ENCODE measurements around the gene MAN2C1.

Gene MAN2C1

GRCh38 chr15:75347222-75348033 lies 21.0 kb downstream of the MAN2C1 start (continued):
- peak; percentile 46; the same call in 1 of the 2 replicates for TF ChIP-seq TSHZ1 (tag by site-specific recombination; IDR thresholded peaks at IDR 0.05; ENCODE audit: borderline replicate concordance)
- TF ChIP-seq PATZ1 (tag by site-specific recombination; IDR thresholded peaks at IDR 0.05), result peak; percentile 99
- TF ChIP-seq OVOL3 (tag by site-specific recombination; IDR thresholded peaks at IDR 0.05), result 0 out of 2 replicates have a peak, but pooled peaks have one; percentile 11
- no peak for TF ChIP-seq HOXC10 (CRISPR knock-in tag; IDR thresholded peaks at IDR 0.05)
- TF ChIP-seq, protein P1, sequence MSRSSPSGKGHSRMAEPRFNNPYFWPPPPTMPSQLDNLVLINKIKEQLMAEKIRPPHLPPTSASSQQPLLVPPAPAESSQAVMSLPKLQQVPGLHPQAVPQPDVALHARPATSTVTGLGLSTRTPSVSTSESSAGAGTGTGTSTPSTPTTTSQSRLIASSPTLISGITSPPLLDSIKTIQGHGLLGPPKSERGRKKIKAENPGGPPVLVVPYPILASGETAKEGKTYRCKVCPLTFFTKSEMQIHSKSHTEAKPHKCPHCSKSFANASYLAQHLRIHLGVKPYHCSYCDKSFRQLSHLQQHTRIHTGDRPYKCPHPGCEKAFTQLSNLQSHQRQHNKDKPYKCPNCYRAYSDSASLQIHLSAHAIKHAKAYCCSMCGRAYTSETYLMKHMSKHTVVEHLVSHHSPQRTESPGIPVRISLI (tag by site-specific recombination; IDR thresholded peaks at IDR 0.05), result no peak
- TF ChIP-seq YY2 (tag by site-specific recombination; IDR thresholded peaks at IDR 0.05), result no peak
- 0 out of 2 replicates have a peak, but pooled peaks have one; percentile 36 for TF ChIP-seq ZNF121 (tag by site-specific recombination; IDR thresholded peaks at IDR 0.05)
- peak; percentile 13; the same call in 1 of the 2 replicates for TF ChIP-seq BCL11B (tag by site-specific recombination; IDR thresholded peaks at IDR 0.05; ENCODE audit: low read depth)
- TF ChIP-seq, protein P2, sequence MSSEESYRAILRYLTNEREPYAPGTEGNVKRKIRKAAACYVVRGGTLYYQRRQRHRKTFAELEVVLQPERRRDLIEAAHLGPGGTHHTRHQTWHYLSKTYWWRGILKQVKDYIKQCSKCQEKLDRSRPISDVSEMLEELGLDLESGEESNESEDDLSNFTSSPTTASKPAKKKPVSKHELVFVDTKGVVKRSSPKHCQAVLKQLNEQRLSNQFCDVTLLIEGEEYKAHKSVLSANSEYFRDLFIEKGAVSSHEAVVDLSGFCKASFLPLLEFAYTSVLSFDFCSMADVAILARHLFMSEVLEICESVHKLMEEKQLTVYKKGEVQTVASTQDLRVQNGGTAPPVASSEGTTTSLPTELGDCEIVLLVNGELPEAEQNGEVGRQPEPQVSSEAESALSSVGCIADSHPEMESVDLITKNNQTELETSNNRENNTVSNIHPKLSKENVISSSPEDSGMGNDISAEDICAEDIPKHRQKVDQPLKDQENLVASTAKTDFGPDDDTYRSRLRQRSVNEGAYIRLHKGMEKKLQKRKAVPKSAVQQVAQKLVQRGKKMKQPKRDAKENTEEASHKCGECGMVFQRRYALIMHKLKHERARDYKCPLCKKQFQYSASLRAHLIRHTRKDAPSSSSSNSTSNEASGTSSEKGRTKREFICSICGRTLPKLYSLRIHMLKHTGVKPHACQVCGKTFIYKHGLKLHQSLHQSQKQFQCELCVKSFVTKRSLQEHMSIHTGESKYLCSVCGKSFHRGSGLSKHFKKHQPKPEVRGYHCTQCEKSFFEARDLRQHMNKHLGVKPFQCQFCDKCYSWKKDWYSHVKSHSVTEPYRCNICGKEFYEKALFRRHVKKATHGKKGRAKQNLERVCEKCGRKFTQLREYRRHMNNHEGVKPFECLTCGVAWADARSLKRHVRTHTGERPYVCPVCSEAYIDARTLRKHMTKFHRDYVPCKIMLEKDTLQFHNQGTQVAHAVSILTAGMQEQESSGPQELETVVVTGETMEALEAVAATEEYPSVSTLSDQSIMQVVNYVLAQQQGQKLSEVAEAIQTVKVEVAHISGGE (tag by site-specific recombination; conservative IDR thresholded peaks at IDR 0.05; ENCODE audit: low read depth), result peak; percentile 67
- no peak for TF ChIP-seq PRDM6 (tag by site-specific recombination; IDR thresholded peaks at IDR 0.05)
- TF ChIP-seq ZNF501 (tag by site-specific recombination; IDR thresholded peaks at IDR 0.05), result peak; percentile 95; the same call in 1 of the 2 replicates
- TF ChIP-seq ZFHX2 (tag by site-specific recombination; conservative IDR thresholded peaks at IDR 0.05), result peak; percentile 88
- TF ChIP-seq ZNF423 (tag by site-specific recombination; IDR thresholded peaks at IDR 0.05), result peak; percentile 54
- peak; percentile 87 for TF ChIP-seq ZBTB17 (tag by site-specific recombination; IDR thresholded peaks at IDR 0.05)
- peak; percentile 60; the same call in 1 of the 2 replicates for TF ChIP-seq KLF10 (tag by site-specific recombination; IDR thresholded peaks at IDR 0.05)
- TF ChIP-seq ZNF146 (tag by site-specific recombination; IDR thresholded peaks at IDR 0.05), result no peak; the same call in 1 of the 2 replicates
- TF ChIP-seq ZNF24 (tag by site-specific recombination; IDR thresholded peaks at IDR 0.05), result peak; percentile 84
- peak; percentile 91 for TF ChIP-seq ZNF391 (tag by site-specific recombination; IDR thresholded peaks at IDR 0.05; ENCODE audit: borderline replicate concordance, low read depth)
- peak; percentile 45; the same call in 1 of the 2 replicates for TF ChIP-seq BCL11A (tag by site-specific recombination; IDR thresholded peaks at IDR 0.05; ENCODE audit: low read depth)
- TF ChIP-seq ZNF600 (tag by site-specific recombination; IDR thresholded peaks at IDR 0.05), result peak; percentile 88
- peak; percentile 69 for TF ChIP-seq HIC1 (tag by site-specific recombination; IDR thresholded peaks at IDR 0.05)
- no peak for TF ChIP-seq ZNF138 (tag by site-specific recombination; IDR thresholded peaks at IDR 0.05; ENCODE audit: borderline replicate concordance)
